Right renal cortex interstitium (tissue), 3 donors: ENCODE results near the gene RPL18A. TPM values are rescaled to one million over a fixed set of nuclear protein-coding genes. Genes with fewer than 3 reads are reported as not detected.

ENCODE experiments used
- DNase-seq, 3 donors: peaks; one replicate each; pipeline ENCODE4 v3.0.0-alpha.2; 2013; ENCODE audit warnings: low read depth in 3 of 3, low spot score in 2 of 3
- polyA plus RNA-seq, 3 donors: library from polyadenylated mRNA; unstranded; fragments of 120-200 nt; gene quantifications; one replicate each; pipeline ENCODE4 v1.2.1, GENCODE V29; 2013; ENCODE audit not compliant: insufficient read length in 3 of 3

RPL18A gene
- polyA plus RNA-seq, 3 donors = 782 to 939 (median 817) TPM

DNA sequence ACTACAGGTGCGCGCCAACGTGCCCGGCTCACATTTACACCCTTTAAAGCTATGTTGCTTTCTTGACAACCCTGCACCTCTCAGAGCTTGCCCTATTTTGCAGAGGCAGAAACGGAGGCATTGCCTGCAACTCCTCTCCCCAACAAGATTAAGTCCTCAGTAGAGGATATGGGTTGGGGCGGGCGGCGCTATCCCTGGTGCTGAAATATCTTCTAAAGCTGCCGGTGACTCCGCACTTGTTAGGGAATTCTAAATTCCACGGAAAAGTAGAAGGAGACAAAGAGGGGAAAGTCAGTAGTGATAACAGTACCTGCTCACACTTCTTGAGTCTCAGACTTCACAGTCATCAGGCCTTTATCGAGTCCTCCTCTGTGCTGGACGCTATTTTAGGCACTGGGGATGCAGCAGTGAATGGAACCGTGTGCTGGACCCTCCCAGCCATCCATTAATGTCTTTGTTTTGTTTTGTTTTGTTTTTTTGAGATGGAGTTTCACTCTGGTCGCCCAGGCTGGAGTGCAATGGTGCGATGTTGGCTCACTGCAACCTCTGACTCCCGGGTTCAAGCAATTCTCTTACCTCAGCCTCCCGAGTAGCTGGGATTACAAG lies 30.0 kb downstream of the RPL18A start:
- DNase-seq = peak; percentile 23 to 56 (median 29)

DNA sequence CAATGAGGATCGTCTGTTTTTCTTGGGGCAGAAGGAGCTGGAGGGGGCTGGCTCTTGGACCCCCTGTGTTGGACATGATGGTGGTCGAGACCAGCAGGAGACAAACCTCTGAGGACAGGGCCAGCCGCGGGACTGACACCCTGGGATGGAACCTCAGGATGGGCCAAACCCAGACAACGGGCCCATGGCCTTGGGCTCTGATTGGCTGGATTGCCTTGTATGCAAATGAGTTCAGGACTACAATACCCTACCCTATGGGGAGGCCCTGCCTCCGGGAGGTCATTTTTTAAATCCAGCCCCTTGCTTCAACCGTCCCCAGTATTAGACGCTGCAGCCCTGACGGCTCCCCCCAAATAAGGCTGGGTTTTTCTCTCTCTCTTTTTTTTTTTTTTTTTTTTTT lies 34.1 kb downstream of the RPL18A start:
- no peak for DNase-seq

DNA sequence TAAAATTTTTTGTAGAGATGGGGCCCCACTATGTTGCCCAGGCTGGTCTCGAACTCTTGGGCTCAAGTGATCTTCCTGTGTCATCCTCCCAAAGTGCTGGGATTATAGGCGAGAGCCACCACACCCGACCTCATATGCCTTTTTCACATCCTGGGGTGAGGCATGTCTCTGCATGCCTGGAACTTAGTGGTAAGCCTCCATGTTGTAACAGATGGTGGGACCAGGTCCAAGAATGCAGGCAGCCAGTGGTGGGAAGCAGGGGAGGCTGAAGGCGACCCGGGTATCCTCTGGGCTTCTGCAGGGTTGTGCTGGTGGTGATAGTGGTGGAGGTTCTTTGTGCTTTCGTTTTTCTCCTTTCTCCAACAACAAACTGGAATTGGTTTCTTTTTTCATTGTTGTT lies 43.0 kb downstream of the RPL18A start:
- no peak for DNase-seq

DNA sequence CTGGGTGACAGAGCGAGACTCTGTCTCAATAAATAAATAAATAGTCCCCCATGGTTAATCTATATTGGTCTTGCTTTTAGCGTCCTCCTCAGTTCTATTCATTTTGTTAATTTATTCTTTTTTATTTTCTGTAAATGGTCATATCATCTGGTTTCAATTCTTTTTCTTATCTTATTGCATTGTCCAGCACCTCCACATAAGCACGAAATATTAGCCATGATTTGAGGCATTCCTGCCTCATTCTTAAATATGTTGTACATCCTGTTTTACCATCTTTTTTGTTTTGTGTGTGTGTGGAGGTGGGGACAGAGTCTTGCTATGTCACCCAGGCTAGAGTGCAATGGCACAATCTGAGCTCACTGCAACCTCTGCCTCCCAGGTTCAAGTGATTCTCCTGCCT lies 48.5 kb downstream of the RPL18A start:
- no peak for DNase-seq

DNA sequence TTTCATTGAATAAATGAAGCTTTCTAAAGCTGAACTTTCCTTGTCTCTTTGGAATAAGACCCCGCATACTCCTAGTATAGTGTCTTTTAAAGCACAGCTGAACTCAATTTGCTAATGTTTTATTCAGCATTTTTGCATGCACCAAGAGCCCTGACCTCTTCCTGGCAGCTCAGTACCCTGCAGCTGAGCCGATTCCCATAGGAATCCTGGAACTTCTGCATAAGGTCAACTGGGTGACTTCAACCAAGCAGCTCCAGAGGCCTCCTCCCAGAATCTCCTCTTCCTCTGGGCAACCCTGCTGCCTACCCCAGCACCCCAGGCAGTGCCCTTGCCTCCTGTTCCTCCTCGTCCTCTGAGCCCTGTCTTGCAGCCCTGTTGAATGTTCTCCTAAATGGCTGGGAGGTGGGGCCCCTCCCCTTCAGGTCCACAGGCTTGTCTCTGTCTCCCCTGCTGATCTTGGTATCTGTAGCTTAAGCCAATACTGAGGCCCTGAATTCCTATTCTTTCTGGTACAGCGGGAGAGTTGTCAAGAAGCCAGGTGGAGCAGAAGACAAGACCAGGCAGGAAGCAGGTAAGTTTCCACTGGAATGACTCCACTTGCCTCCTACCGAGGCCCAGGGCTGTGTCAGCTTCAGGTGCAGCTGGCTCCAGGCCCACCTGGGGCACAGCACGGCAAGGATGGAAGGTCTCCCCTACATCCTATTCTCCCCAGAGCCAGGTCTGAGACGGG lies 49.5 kb downstream of the RPL18A start:
- DNase-seq = no peak

DNA sequence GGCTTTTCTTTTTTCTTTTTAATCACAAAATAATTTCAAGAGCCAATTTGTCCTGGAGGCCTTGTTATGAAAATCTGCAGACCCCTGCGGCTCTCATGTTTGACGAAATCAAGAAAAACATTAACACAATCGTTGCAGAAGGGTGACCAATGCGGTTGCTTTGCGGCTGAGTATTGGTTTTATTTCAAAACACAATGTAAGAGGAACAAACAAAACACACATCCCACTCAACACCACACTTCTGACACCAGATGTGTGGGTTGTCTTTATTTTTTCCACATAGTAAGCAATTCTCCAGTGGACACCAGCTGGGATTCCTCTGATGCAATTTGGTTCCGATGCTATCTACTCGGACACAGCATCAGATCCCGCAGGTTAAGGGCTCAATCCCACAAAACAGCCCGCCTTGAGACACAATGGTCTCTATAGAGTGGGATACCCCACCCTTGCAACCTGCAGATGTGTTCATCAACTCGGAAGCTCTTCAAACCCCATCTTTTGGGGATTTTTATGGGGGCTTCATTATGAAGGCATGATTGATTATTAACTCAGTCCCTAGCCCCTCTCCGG lies 51.2 kb downstream of the RPL18A start:
- DNase-seq = no peak

Other genes with a start within 250 kb of the RPL18A start
- under 1 TPM; 0.10 to 0.28 (median 0.16) TPM for gene UNC13A, start 171.6 kb upstream of the RPL18A start, polyA plus RNA-seq
- gene MAP1S, start 140.4 kb upstream of the RPL18A start, polyA plus RNA-seq = 10 to 100 TPM; 25.6 to 36.1 (median 30.4) TPM
- gene FCHO1, start 108.4 kb upstream of the RPL18A start, polyA plus RNA-seq = 1 to 10 TPM; 1.1 to 1.8 (median 1.5) TPM
- gene B3GNT3, start 64.8 kb upstream of the RPL18A start, polyA plus RNA-seq = 10 to 100 TPM in 1 of 3 donors, 1 to 10 TPM in 2; 4.6 to 11.3 (median 5.3) TPM
- under 1 TPM; 0.26 to 0.28 (median 0.28) TPM for gene INSL3, start 38.4 kb upstream of the RPL18A start, polyA plus RNA-seq
- 1 to 10 TPM; 2.1 to 2.6 (median 2.2) TPM for gene JAK3, start 11.9 kb upstream of the RPL18A start, polyA plus RNA-seq
- gene SLC5A5, start 12.0 kb downstream of the RPL18A start, polyA plus RNA-seq = not detected
- gene CCDC124, start 73.1 kb downstream of the RPL18A start, polyA plus RNA-seq = 10 to 100 TPM; 46.5 to 57.1 (median 52.7) TPM
- 1 to 10 TPM; 3.9 to 6.2 (median 4.2) TPM for gene KCNN1, start 107.2 kb downstream of the RPL18A start, polyA plus RNA-seq
- 1 to 10 TPM; 3.9 to 4.3 (median 4.1) TPM for gene ARRDC2, start 148.3 kb downstream of the RPL18A start, polyA plus RNA-seq
- under 1 TPM; 0.14 to 0.16 (median 0.14) TPM for gene IL12RB1, start 227.0 kb downstream of the RPL18A start, polyA plus RNA-seq
- gene MAST3, start 237.9 kb downstream of the RPL18A start, polyA plus RNA-seq = 1 to 10 TPM; 3.5 to 5.1 (median 4.5) TPM